Measurements from ENCODE around the gene TMEM53. TPM values are rescaled to one million over a fixed set of nuclear protein-coding genes. Genes with fewer than 3 reads are reported as not detected.

TMEM53 gene
- total and polyA plus RNA-seq, 2 of the 8 experiments (the other 6 are each of a cell fraction or from before 2014, with no cell fraction given): 6.7 to 27.9 TPM

DNA sequence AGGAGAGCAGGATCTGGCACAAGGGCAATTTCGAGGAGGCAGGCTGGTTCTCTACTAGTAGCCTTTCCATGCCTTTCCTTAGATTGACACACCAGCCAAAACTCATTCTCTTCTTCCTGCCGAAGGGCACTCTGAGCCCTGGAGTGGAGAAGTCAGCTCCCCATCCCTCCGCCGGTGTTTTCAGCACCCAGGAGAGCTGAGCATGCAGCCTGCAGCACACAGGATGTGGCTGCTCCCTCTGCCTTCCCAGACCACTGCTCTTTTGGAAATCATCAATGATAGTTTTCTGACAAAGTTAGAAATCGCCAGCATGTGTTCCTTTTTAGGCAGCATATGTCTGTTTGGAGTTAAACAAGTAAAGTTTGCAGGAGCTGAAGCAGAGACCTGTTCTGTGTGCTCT, 45.0 kb upstream of the TMEM53 start (continued):
- no peak for TF ChIP-seq KDM4A (IDR thresholded peaks at IDR 0.05; ENCODE audit: low read depth, low read length, severe bottlenecking)
- no peak for TF ChIP-seq FOSL1 (IDR thresholded peaks at IDR 0.05; ENCODE audit: insufficient read depth, low read depth, low read length)
- no peak for TF ChIP-seq EZH2 (IDR thresholded peaks at IDR 0.05; ENCODE audit: low read depth, low read length, severe bottlenecking)
- TF ChIP-seq TBP (IDR thresholded peaks at IDR 0.05; ENCODE audit: low read depth, low read length): no peak
- no peak for TF ChIP-seq CTBP2 (IDR thresholded peaks at IDR 0.05; ENCODE audit: borderline replicate concordance, insufficient read depth, insufficient read length, low read length)

Measured in H1 (cell line).